ENCODE measurements around the gene NUBP2.

GRCh38 chr16:1788708-1789100 is 5.9 kb downstream of the NUBP2 start:
- TF ChIP-seq CHD2 (IDR thresholded peaks at IDR 0.05; ENCODE audit: borderline replicate concordance, low read depth, low read length), result no peak
- TF ChIP-seq MXI1 (IDR thresholded peaks at IDR 0.05; ENCODE audit: low read depth, low read length), result no peak
- TF ChIP-seq REST (IDR thresholded peaks at IDR 0.05; ENCODE audit: low read depth, low read length), result no peak
- no peak for TF ChIP-seq ATF2 (IDR thresholded peaks at IDR 0.05; ENCODE audit: low read length)
- TF ChIP-seq MAX (IDR thresholded peaks at IDR 0.05; ENCODE audit: low read depth, low read length), result no peak
- TF ChIP-seq EP300 (IDR thresholded peaks at IDR 0.05; ENCODE audit: borderline replicate concordance in 1 of 2, control insufficient read depth in 1 of 2, low read depth in 2 of 2, low read length in 2 of 2), result no peak
- no peak for TF ChIP-seq CEBPB (IDR thresholded peaks at IDR 0.05; ENCODE audit: borderline replicate concordance in 1 of 2, low read depth in 2 of 2, low read length in 2 of 2)
- no peak for TF ChIP-seq USF2 (IDR thresholded peaks at IDR 0.05; ENCODE audit: borderline replicate concordance, low read depth, low read length)
- TF ChIP-seq TAF1 (IDR thresholded peaks at IDR 0.05; ENCODE audit: borderline replicate concordance, low read depth, low read length), result no peak
